HUDEP-2 (cell line): ENCODE measurements around the gene C22orf23.
"Not testable (repeated sequence)": the region's sequence is repeated elsewhere in the genome, so short reads cannot be mapped to it uniquely, and the experiment has no call there.

Source experiments
- DNase-seq, 76 experiments: peaks; one replicate each; lab custom pipeline; 2025; ENCODE audit not compliant: unreplicated experiment in 76 of 76; lab: John Stamatoyannopoulos, UW

The C22orf23 gene

GRCh38 chr22:37982938-37983859, 29.8 kb upstream of the C22orf23 start:
- DNase-seq = no peak

- no peak for DNase-seq
Measured at GRCh38 chr22:37982151-37982785, 28.9 kb upstream of the C22orf23 start.

DNA sequence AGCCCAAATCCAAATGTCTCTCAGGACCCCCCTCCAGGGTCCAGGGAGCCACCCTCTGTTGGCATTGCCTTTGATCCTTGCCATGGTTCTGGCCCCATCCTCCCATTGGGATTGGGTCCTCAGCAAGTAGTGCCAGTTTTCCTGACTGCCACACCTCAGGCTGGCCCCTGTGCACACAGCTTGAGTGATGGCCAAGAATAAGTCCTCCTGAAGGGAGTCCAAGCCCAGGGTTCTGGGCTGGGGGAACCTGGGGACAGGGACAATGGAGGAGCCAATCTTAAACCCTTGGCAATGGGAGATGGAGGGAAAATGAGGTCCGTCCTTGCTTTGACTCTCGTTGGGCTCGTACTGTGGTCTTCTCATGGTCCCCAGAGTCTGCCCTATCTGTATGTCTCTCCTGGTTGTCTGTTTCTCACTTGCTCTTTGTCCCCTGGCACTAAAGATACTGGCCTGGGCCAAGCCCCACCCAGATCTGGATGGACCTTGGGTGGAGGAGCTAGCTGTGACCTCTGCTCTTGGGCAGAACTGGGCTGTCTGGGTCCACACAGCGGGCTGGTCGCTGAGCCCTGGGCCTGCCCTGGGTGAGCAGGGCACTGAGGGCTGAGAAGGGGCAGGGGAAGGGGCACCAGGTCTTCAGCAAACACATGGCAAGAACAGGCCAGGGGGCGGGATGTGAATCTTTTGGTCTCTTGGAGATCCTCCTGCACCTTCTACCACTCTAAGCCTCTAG, 28.0 kb upstream of the C22orf23 start:
- no peak for DNase-seq

DNA sequence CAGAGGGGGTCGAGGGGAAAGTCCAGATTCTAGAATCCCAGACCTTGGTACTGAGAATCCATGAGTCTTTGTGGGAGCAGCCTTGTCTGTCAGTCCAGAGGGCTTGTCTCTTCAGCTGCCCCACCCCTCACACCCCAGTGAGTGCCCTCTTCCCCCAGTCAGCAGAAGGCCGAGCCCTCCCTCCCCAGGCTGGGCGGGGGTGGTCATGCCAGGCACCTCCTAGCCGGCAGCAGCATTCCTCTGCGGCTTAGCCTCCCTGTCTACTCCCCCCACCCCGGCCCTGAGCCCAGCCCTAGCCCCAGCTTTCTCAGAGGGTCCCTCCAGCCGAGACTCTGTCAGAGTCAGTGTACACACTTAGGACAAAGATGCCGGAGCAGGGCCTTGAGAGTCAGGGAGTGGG, 26.4 kb upstream of the C22orf23 start:
- no peak for DNase-seq

- DNase-seq = no peak
Measured at GRCh38 chr22:37976547-37976946, 23.1 kb upstream of the C22orf23 start.

DNA sequence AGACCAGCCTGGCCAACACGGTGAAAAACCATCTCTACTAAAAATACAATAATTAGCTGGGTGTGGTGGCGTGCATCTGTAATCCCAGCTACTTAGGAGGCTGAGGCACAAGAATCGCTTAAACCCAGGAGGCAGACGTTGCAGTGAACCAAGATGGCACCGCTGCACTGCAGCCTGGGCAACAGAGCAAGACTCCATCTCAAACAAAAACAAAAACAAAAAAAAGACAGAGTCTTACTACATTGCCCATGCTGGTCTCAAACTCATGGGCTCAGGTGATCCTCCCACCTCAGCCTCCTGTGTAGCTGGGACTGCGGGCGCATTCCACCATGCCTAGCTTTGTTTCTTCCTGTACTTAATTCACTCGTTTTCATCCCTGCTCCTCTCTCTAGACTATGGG, 22.6 kb upstream of the C22orf23 start:
- DNase-seq = not testable (repeated sequence)

DNA sequence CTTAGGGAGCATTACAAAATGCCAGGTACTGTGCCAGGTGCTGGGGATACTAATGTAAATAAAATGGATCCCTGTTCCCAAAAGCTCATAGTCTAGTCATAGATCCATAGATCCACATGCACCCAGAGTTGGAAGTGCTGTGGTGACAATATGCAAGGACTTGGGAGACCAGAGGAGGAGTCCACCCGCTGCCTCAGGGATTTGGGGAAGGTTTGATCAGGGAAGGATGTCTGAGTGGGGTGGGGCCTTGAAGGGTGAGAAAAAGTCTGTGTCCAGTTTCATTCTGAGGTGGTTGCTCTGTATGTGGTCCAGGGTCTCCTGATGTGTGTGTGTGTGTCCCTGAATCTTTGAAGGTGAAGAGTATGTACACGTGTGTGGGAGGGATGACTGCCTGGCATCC, 21.8 kb upstream of the C22orf23 start:
- DNase-seq = no peak

DNA sequence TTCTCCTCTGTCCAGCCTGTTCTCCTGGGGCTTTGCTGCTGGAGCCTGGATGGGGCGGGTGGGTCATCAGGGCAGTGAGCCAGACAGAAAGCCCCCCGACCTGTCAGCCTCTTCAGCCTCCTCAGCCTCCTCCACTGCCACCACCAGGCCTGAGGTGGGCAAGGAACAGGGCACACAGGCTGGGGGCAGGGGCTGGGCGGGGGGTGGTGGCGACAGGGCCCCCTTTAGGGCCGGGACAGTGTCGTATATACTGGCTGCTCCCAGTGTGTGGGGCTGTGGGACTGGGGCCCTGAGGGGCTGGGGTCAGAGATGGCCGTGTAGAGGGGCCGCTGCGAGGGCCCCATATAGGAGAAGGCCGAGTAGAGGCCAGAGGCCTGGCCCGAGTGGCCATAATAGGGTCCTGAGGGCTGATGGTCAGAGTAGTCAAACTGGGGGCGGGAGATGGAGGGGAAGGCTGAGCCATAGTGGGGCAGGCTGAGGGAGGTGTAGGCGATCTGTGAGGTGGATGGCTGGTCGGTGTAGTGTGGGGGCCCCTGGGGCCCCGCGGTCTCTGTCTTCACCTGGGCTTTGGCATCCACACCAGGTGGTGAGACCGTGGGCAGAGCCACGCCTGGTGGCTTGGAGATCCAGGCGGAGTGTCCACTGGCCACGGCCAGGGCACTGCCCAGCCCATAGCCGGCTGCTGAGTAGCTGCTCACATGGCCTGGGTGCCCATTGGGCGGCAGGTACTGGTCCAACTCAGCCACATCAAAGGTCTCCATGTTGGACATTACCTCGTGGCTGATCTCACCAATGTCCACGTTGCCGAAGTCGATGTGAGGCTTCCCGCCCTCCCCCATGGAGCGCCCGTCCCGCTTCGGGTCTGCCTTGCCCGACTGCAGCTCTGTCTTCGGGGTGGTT, 20.1 kb upstream of the C22orf23 start:
- DNase-seq = no peak

DNA sequence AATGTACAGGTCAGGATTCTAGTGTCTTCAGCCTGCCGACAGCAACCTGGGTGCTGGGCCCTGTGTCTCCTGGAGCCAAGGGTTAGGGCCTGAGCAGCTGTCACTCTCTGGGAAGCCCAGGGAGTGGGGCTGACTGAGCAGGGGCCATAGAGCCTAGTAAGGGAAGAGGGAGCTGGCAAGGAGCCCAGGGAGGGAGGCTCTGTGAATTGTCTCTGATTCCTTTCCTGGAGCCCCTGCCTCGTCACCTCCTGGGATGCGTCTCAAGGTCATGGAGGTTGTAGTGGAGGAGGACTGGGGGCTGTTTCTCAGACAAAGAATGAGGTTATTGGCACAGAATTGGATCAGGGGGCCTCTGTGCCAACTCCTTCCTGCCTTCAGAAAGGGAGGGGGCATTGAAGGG, 19.1 kb upstream of the C22orf23 start:
- no peak for DNase-seq

DNA sequence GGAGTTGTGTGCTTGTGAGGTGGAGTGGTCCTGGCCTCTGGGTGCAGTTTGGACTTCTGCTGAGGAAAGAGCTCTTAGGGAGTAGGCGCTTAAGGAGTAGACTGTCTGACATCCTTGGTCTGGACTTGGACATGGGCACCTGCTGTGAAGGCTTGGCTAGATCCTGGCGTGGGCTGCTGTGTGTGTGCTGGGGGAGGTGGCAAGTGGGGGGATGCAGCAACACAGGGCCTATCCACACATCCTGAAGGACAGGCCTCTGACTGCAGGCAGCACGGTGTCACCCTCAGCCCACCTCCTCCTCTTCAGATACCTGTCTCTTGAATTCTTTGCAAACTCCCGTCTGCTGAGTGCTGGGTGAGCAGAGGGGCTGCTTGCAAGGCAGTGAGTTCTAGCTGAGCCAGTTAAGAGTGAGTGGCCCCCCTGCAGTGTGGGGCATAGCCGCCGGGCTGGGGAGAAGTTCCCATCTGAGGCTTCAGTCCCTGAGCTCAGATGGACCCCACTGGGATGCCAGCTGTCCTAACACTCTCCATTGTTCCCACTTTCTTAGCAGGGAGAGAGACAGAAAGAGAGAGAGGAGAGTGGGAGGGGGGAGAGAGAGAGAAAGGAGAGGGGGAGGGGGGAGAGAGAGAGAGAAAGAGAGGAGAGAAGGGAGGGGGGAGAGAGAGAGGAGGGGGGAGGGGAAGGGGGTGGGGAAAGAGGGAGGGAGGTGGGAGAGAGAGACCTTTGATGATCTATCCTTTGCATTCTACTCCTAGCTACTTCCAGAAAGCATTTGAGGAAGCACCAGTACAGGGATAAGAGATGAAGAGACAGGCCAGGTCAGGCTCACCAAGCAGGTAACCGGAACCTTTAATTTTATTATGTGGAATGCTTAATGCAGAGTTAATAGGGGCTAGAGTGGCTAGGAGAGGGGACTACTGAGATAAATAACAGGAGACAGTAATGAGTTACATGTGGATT, 18.4 kb upstream of the C22orf23 start:
- no peak for DNase-seq

DNA sequence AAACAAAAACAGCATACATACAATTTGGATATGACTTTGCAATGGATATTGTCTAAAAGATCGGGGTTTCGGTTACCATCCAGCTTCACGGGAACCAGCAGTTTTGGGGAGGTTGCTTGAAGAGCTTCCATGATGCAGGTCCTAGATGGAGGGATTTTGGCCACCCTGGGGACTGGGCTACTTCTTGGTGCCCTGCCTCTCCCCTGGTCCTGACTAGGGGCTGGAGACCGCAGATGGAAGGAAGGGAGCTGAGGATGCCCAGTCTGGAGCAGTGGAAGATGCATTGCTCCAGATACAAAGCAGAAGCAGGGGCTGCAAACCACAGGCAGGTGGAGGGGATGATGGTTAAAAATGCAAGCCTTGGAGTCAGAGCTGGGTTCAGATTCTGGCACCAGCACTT, 17.5 kb upstream of the C22orf23 start:
- no peak for DNase-seq

DNA sequence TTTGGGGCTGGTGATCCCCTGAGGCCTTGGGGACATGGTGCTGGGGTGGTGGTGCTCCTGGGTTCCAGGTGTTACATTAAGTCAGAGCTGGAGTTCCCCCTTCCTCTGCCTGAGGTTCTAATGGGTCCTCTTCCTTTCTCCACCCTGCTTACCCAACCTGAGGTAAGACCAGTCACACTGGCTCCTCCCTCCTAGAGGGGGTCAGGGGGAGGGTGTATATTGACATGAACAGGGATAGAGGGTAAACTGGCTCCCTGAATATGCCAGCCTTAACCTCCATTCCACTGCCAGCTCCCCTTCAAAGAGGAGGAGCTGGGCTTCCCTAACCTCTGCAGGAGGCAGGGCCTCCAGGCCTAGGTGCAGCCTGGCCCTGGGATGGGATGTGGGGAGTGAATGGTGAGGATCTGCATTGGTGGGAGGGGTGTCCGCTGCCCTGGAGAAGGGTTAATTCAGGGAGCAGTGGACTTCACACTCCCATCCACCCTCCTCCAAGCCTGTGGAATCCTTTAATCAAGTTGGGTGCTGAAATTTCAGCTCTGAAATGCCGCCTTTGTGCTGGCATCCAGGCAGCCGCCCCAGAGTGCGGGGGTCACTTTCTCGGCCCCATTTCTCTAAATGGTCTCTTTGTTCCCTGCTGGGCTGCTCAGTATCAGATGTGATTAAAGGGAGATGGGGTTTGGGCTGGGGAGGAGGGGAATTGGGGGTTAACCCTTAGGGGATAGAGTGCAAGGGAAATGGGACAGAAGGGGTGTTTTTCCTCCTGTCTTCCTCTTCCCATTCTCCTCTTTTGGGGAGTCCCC, 15.3 kb upstream of the C22orf23 start:
- no peak for DNase-seq

GRCh38 chr22:37967637-37968451, 14.4 kb upstream of the C22orf23 start:
- DNase-seq = no peak

DNA sequence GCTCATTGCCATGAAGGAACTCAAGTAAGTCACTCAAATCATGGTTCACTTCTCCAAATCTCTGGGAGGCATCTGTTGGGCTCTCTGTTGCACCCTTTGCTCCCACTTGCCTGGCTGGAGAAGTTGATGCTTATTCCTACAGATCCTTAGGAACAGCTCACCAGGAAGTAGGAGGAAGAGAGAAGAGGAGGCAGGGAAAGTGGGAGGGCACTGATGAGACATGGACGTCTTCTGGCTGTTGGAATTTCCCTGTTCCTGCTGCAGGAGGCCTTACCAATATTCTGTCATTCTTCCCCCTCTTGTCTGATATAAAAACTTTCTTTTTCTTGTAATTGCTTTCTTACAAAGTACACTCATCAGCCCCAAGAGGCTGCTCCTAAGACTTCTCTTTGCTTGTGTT, 13.7 kb upstream of the C22orf23 start:
- DNase-seq = no peak

DNA sequence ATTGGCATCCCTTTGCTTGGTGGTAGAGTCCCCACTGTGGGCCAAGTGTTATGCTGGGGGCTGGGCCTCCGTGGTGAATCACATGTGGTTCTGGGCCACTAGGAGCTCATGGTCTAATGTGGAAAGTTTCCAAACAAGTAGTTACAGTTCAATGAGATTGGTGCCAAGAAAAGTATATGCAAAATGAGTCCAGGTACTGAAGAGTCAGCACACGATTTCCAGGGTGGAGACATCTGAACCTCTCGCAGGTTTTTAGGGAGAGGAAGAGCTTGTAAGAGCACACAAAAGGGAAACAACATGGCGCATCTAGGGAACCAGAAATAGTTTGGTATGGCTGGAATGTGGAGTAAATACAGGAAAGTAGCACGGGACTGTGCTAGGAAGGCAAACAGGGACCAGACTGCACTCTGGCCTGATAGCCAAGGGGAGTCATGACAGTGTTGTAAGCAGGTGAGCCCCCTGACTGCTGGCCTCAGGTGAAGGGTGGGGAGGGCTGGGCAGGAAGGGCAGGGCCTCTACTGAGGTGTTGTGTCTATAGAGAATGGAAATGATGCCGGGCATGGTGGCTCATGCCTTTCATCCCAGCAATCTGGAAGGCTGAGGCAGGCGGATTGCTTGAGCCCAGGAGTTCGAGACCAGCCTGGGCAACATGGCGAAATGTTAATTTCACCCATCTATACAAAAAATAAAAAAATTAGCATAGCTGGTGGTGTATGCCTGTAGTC, 12.7 kb upstream of the C22orf23 start:
- no peak for DNase-seq

GRCh38 chr22:37961062-37961461, 7.7 kb upstream of the C22orf23 start:
- DNase-seq = no peak

- no peak for DNase-seq
Measured at GRCh38 chr22:37959231-37959825, 5.9 kb upstream of the C22orf23 start.
